Choroid plexus epithelial cell (primary cell): Measurements from ENCODE around the gene PTAR1.

Experiments
- DNase-seq: peaks from one replicate; pipeline ENCODE4 v3.0.0-alpha.2; 2010; ENCODE audit warnings: low read depth
- H3K4me3 ChIP-seq: 2 replicates; pipeline ENCODE4 v1.5.1; 2011; ENCODE audit warnings: low read depth, mild to moderate bottlenecking, control low read depth, low read length, moderate library complexity
- CTCF ChIP-seq: conservative IDR thresholded peaks from 2 replicates; pipeline ENCODE4 v1.5.1; 2011; ENCODE audit warnings: low read depth, mild to moderate bottlenecking, control low read depth, inconsistent platforms, low read length, moderate library complexity

The PTAR1 gene

GRCh38 chr9:69762527-69762926 is 2.7 kb upstream of the PTAR1 start:
- no peak for TF ChIP-seq CTCF
- no peak overlapping the region for H3K4me3 ChIP-seq
- peak; percentile 33 for DNase-seq

DNA sequence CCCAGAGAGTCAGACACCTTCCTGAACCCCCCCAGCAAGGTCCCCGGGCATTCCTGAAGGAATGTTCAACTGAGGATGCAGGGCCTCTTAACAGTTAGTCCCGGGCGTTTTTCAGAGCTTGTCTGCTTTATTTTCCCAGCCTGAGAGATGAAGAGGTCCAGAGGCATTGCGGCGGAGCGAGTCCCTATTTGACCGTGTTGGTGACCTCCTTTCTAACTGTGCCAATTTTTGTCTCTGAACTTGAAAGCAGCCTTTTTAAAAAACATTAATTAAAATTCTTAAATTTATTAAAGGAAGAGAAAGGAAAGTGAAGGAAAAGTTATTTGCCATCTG is 433 bp upstream of the PTAR1 start:
- TF ChIP-seq CTCF = no peak
- no peak for DNase-seq
- H3K4me3 ChIP-seq = peak overlapping the region; percentile 82

DNA sequence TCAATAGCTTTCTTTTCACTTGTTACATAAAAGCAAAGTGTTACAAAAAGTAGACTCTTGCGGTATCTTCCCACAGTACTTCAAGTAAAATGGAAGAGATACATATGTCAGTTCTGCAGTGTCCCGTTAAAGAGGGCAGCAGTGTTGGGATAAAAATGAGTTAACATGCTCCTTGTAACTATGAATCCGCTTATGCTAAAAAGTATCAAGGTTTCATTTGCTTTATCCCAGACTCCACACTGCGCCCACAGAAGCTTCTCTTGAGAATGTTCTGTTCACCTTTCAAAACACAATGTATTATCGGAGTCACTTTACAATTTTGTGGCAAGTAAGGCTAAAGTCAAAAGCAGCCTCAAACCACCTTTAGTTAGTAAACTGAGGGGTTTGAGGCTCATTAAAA is 790 bp downstream of the PTAR1 start:
- TF ChIP-seq CTCF = no peak
- DNase-seq = peak; percentile 30
- H3K4me3 ChIP-seq = peak overlapping the region; percentile 82

DNA sequence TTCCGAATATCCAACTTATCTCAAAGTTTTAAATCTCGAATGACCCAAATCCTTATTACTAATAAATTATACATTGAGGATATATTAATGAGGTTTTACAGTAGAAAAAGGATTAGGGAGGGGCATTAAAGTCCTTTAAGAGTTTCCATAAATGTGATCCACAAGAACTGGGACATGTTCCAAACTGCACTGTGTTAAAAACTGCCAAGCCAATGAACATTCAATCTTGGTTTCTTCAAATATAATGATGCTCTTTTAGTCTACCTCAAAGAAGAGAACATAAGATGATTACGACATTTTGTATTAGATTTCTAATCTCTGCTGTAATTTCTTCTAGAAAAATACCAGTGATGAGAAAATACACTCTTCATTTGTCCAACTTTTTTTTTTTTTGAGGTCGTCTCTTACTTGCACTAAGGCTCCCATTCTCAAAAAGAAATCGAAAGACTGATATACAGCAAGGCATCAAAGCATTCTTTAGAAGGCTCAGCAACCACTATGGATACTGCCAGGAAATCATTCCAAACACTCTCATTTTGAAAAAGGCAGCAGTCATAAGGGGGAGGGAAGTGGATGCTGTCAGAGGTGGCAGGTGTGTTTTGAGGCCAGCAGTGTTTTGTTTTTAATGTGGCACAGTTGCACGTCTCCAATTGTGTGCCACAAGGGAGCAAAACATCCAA is 1.7 kb downstream of the PTAR1 start:
- peak; percentile 59 for DNase-seq
- H3K4me3 ChIP-seq = peak overlapping the region; percentile 39
- no peak for TF ChIP-seq CTCF

DNA sequence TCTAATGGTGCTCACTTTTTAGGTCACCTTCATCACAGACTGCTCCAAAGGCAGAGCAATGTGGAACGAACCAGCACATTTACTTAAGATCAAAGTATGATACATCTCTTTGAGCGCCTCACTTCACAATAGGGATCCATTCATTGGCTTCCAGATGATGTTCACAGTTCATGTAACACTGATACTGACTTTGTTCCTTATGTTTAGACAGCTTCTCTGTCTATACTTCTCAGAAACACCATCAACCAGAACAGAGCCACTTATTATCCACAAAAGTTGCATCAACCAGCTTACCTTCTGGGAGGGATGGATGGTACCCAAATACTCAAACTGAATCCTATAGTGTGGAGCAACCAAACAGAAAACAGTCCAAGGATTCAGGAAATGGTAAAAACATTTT is 4.6 kb downstream of the PTAR1 start:
- no peak for DNase-seq
- no peak for TF ChIP-seq CTCF
- H3K4me3 ChIP-seq = no peak overlapping the region

DNA sequence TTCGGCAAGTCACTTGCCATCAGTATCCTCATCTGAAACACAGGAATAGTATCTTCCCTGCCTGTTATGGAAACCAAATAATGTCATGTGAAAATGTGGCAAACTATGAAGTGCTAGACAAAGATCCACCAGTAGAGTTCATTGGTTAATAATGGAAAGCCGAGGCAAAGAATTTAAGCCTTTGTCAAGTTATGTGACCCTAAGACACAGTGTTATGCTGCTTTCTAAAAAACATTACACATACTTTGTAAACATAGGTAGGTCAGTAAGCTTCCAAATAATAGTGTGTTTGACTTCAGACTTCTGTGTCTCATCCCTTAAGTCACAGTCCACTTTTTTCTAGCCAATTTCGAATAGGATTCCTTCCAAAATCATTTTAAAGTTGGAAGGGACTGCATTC is 6.0 kb downstream of the PTAR1 start:
- DNase-seq = no peak
- no peak for TF ChIP-seq CTCF
- H3K4me3 ChIP-seq = no peak overlapping the region

GRCh38 chr9:69750085-69750484 is 9.7 kb downstream of the PTAR1 start:
- no peak for TF ChIP-seq CTCF
- no peak for DNase-seq
- no peak overlapping the region for H3K4me3 ChIP-seq
